ENCODE measurements around the gene JAZF1. TPM values are rescaled to one million over a fixed set of nuclear protein-coding genes. Genes with fewer than 3 reads are reported as not detected.

Gene JAZF1
- total and polyA plus RNA-seq, 9 donors: 10.4 to 36.0 (median 19.9) TPM

DNA sequence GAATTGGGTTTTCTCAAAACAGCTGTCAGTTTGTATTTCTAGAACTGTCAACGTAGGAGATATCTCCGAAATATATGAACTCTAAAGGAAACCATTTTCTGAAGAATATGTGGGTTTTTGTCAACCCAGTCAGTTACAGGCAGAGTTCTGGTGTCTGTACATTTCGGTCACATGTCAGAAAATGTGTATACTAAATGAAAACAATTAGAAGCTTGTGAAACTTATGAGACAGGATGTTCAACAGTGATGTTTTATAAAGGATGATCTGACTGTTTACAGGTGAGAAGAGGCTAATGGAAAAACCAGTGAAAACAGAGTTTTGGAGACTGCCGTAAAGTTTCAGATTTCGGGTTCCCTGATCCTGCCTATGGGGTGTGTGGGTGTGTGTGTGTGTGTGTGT is 6.2 kb downstream of the JAZF1 start:
- H3K9me3 ChIP-seq: no peaks in the 10 kb centered on the region
- intact Hi-C loops (cut with DNase I): no loop called here
- H3K36me3 ChIP-seq: no peaks in the 10 kb centered on the region
- 90 to 95% (median 95%) methylated on average over 3 to 5 of the region's 5 CpGs for WGBS, 3 donors
- no peak for TF ChIP-seq POLR2A (IDR thresholded peaks at IDR 0.05)
- TF ChIP-seq, protein P1, sequence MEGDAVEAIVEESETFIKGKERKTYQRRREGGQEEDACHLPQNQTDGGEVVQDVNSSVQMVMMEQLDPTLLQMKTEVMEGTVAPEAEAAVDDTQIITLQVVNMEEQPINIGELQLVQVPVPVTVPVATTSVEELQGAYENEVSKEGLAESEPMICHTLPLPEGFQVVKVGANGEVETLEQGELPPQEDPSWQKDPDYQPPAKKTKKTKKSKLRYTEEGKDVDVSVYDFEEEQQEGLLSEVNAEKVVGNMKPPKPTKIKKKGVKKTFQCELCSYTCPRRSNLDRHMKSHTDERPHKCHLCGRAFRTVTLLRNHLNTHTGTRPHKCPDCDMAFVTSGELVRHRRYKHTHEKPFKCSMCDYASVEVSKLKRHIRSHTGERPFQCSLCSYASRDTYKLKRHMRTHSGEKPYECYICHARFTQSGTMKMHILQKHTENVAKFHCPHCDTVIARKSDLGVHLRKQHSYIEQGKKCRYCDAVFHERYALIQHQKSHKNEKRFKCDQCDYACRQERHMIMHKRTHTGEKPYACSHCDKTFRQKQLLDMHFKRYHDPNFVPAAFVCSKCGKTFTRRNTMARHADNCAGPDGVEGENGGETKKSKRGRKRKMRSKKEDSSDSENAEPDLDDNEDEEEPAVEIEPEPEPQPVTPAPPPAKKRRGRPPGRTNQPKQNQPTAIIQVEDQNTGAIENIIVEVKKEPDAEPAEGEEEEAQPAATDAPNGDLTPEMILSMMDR (IDR thresholded peaks at IDR 0.05): no peak
- no peak for TF ChIP-seq EP300 (IDR thresholded peaks at IDR 0.05)
- DNase-seq: no peak
- H3K27ac ChIP-seq: no peak overlapping the region
- peaks cover 1% of the 10 kb centered on the region for H3K4me1 ChIP-seq (ENCODE audit: insufficient read depth)
- H3K27me3 ChIP-seq: no peaks in the 10 kb centered on the region
- no peak overlapping the region for H3K4me3 ChIP-seq

DNA sequence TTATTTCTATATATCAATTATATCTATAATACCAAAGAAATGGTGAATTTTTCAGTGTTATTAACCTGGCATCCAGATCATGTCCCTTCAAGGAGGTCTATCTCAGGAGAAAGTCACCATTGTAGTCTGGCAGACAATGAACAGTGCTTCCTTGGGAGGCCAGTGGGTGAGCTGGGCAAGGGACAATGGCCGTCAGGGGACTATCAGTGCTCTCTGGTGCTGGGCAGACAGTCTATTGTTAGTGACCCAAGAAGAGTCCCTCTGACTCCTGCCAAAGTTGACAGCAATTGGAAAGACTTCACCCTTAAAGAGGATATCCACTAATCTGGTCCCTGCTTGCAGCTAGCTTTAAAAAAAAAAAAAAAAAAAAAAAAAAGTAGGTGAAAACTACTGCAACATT is 7.1 kb downstream of the JAZF1 start:
- intact Hi-C loops (cut with DNase I): no loop called here
- H3K9me3 ChIP-seq: no peaks in the 10 kb centered on the region

DNA sequence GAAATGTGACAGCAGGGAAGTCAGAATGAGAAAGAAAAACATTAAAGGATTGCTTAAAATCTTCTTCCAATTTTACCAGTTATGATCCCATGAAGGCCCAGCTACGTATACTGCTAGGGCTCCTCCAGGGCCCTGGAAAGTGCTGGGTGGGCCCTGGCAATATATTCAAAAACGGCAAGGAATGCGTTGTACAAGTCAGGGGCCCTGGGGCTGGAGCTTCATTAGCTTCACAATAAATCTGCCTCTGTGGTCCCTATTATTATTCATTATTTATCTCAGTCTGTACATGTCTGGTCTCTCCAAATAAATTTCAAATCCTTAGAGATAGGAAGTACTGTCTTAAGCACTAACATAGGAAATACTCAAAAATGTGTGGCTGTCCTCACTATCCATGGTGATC is 7.6 kb downstream of the JAZF1 start:
- Histone ChIP-seq H3K9me3 (no peaks in the 10 kb centered on the region), H3K27ac (no peak overlapping the region), H3K4me1 (ENCODE audit: insufficient read depth) (peaks cover 1% of the 10 kb centered on the region), H3K27me3 (no peaks in the 10 kb centered on the region), H3K36me3 (no peaks in the 10 kb centered on the region), H3K4me3 (no peak overlapping the region)
- no peak for DNase-seq
- TF ChIP-seq POLR2A (IDR thresholded peaks at IDR 0.05): no peak
- TF ChIP-seq EP300 (IDR thresholded peaks at IDR 0.05): no peak
- TF ChIP-seq, protein P1 (IDR thresholded peaks at IDR 0.05): no peak
- intact Hi-C loops (cut with DNase I): no loop called here
- 82 to 93% (median 92%) methylated on average over 3 of the region's 3 CpGs for whole genome bisulfite sequencing, 3 donors

More for the DNA sequence above, 7.1 kb downstream of the JAZF1 start:
- TF ChIP-seq POLR2A (IDR thresholded peaks at IDR 0.05): no peak
- no peak for TF ChIP-seq EP300 (IDR thresholded peaks at IDR 0.05)
- TF ChIP-seq, protein P1 (IDR thresholded peaks at IDR 0.05): no peak
- Histone ChIP-seq H3K27me3 (no peaks in the 10 kb centered on the region), H3K27ac (no peak overlapping the region), H3K4me1 (ENCODE audit: insufficient read depth) (peaks cover 1% of the 10 kb centered on the region), H3K36me3 (no peaks in the 10 kb centered on the region), H3K4me3 (no peak overlapping the region)
- DNase-seq: no peak
- 88 to 100% (median 96%) methylated on average over 1 of the region's 1 CpG for WGBS, 3 donors

DNA sequence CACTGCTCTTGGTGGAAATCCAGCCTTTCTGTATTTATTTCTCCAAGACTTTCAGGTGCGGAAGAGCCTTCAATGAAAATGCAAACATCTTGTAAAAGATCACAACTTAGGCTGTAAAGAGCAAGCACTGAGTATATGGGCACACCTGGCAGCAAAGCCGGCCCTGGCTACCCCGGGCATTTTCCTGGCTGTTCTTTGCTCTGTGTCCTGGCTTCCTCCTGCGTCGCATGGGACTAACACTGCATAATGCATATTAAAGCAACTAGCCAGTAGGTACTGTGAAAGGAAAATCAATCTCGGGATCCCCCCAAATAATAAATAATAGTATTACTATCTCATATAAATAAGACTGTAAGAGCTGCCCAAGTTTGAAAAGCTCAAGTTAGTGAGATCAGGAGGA is 9.9 kb downstream of the JAZF1 start:
- Histone ChIP-seq H3K36me3 (no peaks in the 10 kb centered on the region), H3K27ac (no peak overlapping the region), H3K9me3 (no peaks in the 10 kb centered on the region), H3K4me3 (no peak overlapping the region), H3K27me3 (no peaks in the 10 kb centered on the region), H3K4me1 (ENCODE audit: insufficient read depth) (peaks cover 5% of the 10 kb centered on the region)
- TF ChIP-seq POLR2A (IDR thresholded peaks at IDR 0.05): no peak
- 95 to 96% (median 96%) methylated on average over 6 of the region's 6 CpGs for WGBS, 3 donors
- intact Hi-C loops (cut with DNase I): no loop called here
- DNase-seq: no peak

DNA sequence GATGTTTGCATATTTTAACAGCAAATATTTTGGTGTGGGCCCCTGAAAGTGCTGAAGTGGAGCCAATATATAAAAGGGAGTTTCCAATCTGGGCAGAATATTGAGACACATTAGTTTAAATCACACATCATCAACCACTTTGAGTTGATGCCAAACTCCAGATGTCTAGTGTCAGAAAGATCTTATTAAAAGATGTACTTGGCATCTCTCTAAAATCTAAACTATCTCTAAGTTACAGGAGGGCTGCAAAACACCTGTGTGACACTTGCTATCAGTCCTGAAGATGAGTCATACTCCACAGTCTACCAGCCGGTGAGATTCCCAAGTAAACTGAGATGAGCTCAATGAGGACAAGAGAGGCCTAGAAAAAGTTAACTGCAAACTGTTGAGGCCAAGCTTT is 11.4 kb downstream of the JAZF1 start:
- no peak overlapping the region for H3K27ac ChIP-seq
- WGBS, 3 donors: 12 to 33% (median 28%) methylated on average over 1 of the region's 1 CpG
- H3K4me1 ChIP-seq (ENCODE audit: insufficient read depth): peaks cover 9% of the 10 kb centered on the region
- H3K9me3 ChIP-seq: no peaks in the 10 kb centered on the region
- intact Hi-C loops (cut with DNase I): no loop called here
- H3K27me3 ChIP-seq: no peaks in the 10 kb centered on the region
- H3K4me3 ChIP-seq: no peak overlapping the region
- TF ChIP-seq, protein P1 (IDR thresholded peaks at IDR 0.05): no peak
- TF ChIP-seq POLR2A (IDR thresholded peaks at IDR 0.05): no peak
- no peak for TF ChIP-seq EP300 (IDR thresholded peaks at IDR 0.05)
- DNase-seq: no peak
- H3K36me3 ChIP-seq: no peaks in the 10 kb centered on the region
